ENCODE results near the gene SH3PXD2A.

- TF ChIP-seq, protein P1, sequence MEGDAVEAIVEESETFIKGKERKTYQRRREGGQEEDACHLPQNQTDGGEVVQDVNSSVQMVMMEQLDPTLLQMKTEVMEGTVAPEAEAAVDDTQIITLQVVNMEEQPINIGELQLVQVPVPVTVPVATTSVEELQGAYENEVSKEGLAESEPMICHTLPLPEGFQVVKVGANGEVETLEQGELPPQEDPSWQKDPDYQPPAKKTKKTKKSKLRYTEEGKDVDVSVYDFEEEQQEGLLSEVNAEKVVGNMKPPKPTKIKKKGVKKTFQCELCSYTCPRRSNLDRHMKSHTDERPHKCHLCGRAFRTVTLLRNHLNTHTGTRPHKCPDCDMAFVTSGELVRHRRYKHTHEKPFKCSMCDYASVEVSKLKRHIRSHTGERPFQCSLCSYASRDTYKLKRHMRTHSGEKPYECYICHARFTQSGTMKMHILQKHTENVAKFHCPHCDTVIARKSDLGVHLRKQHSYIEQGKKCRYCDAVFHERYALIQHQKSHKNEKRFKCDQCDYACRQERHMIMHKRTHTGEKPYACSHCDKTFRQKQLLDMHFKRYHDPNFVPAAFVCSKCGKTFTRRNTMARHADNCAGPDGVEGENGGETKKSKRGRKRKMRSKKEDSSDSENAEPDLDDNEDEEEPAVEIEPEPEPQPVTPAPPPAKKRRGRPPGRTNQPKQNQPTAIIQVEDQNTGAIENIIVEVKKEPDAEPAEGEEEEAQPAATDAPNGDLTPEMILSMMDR (IDR thresholded peaks at IDR 0.05) = no peak
- no peak for TF ChIP-seq POLR2A (IDR thresholded peaks at IDR 0.05)
These were observed 89.4 kb downstream of the SH3PXD2A start for GRCh38 chr10:103765981-103766380.

Measured in Peyer's patch (tissue), 4 donors.